Astrocyte (in vitro differentiated cells and primary cell): ENCODE data around the gene SEPTIN3. TPM values are rescaled to one million over a fixed set of nuclear protein-coding genes. Genes with fewer than 3 reads are reported as not detected.
A peak's percentile ranks its signal among the peaks of the same experiment; 100 is the strongest.

ENCODE experiments used
- DNase-seq: peaks from one replicate; pipeline ENCODE4 v3.0.0-alpha.2; 2010; ENCODE audit warnings: low read depth
- FAIRE-seq: peaks from 2 replicates; lab custom pipeline; 2011; peaks lifted over from hg19 to GRCh38; lab: Jason Lieb, UNC
- H2AFZ ChIP-seq: 2 replicates; pipeline ENCODE4 v1.6.0; 2012; ENCODE audit warnings: low read depth, low read length, inconsistent platforms
- H3K27ac ChIP-seq: 2 replicates; pipeline ENCODE4 v1.5.1; 2011; ENCODE audit warnings: low read depth, low read length, inconsistent platforms
- H3K27me3 ChIP-seq: 2 replicates; pipeline ENCODE4 v1.6.0; 2011; ENCODE audit warnings: low read length, inconsistent platforms; ENCODE audit not compliant: insufficient read depth
- H3K36me3 ChIP-seq: 2 replicates; pipeline ENCODE4 v1.5.1; 2011; ENCODE audit warnings: low read length, inconsistent platforms; ENCODE audit not compliant: insufficient read depth
- H3K4me1 ChIP-seq: 2 replicates; pipeline ENCODE4 v1.5.1; 2011; ENCODE audit warnings: low read length, inconsistent platforms; ENCODE audit not compliant: insufficient read depth
- H3K4me2 ChIP-seq: 2 replicates; pipeline ENCODE4 v1.6.0; 2012; ENCODE audit warnings: low read length, inconsistent platforms
- H3K4me3 ChIP-seq: 2 replicates; pipeline ENCODE4 v1.5.1; 2011; ENCODE audit warnings: low read depth, mild to moderate bottlenecking, low read length, inconsistent platforms; ENCODE audit not compliant: insufficient read depth
- H3K79me2 ChIP-seq: 2 replicates; pipeline ENCODE4 v1.6.0; 2012; ENCODE audit warnings: mild to moderate bottlenecking, low read length, inconsistent platforms; ENCODE audit not compliant: insufficient read depth
- H3K9ac ChIP-seq: 2 replicates; pipeline ENCODE4 v1.6.0; 2012; ENCODE audit warnings: mild to moderate bottlenecking, low read length, inconsistent platforms
- H3K9me3 ChIP-seq: 2 replicates; pipeline ENCODE4 v1.5.1; 2012; ENCODE audit warnings: low read depth, mild to moderate bottlenecking, low read length, inconsistent platforms; ENCODE audit not compliant: insufficient read depth
- H4K20me1 ChIP-seq: 2 replicates; pipeline ENCODE4 v1.6.0; 2012; ENCODE audit warnings: low read length, inconsistent platforms; ENCODE audit not compliant: insufficient read depth
- H3K27ac Mint-ChIP-seq: one replicate; pipeline ENCODE4 v1.8.0; 2021; ENCODE audit warnings: mild to moderate bottlenecking, mixed read lengths; ENCODE audit not compliant: unreplicated experiment
- H3K27me3 Mint-ChIP-seq: one replicate; pipeline ENCODE4 v1.8.0; 2021; ENCODE audit warnings: low read depth, mixed read lengths; ENCODE audit not compliant: unreplicated experiment
- H3K36me3 Mint-ChIP-seq: one replicate; pipeline ENCODE4 v1.8.0; 2021; ENCODE audit warnings: low read depth, mixed read lengths; ENCODE audit not compliant: unreplicated experiment
- H3K4me1 Mint-ChIP-seq: one replicate; pipeline ENCODE4 v1.8.0; 2021; ENCODE audit warnings: low read depth, mixed read lengths; ENCODE audit not compliant: unreplicated experiment
- H3K4me3 Mint-ChIP-seq: one replicate; pipeline ENCODE4 v1.8.0; 2021; ENCODE audit warnings: mild to moderate bottlenecking, moderate library complexity, mixed read lengths; ENCODE audit not compliant: unreplicated experiment
- H3K9me3 Mint-ChIP-seq: one replicate; pipeline ENCODE4 v1.8.0; 2021; ENCODE audit warnings: mild to moderate bottlenecking, mixed read lengths; ENCODE audit not compliant: unreplicated experiment
- CTCF ChIP-seq: IDR thresholded peaks from 2 replicates; pipeline ENCODE4 v1.5.1; 2011; ENCODE audit warnings: low read depth, mild to moderate bottlenecking, inconsistent platforms, low read length, moderate library complexity; ENCODE audit not compliant: insufficient read depth
- EZH2 ChIP-seq: IDR thresholded peaks from 2 replicates; pipeline ENCODE4 v1.6.1; 2012; ENCODE audit warnings: mild to moderate bottlenecking, low read length, inconsistent platforms; ENCODE audit not compliant: insufficient read depth
- total RNA-seq: library from RNA; stranded (reverse); gene quantifications from 2 replicates; pipeline ENCODE4 v1.2.1, GENCODE V29; 2021

Gene SEPTIN3
- total RNA-seq, 1 donor from 2014 or later: 0.52 TPM

- no peak for DNase-seq
- Mint-ChIP-seq H3K4me3 (no peak overlapping the region), H3K4me1 (peaks cover 4% of the 10 kb centered on the region), H3K36me3 (no peaks in the 10 kb centered on the region), H3K9me3 (peaks cover 2% of the 10 kb centered on the region), H3K27ac (no peak overlapping the region), H3K27me3 (peaks cover 25% of the 10 kb centered on the region)
- Histone ChIP-seq H4K20me1 (no peaks in the 10 kb centered on the region), H3K9me3 (no peaks in the 10 kb centered on the region), H3K27ac (no peak overlapping the region), H3K36me3 (no peaks in the 10 kb centered on the region), H3K4me2 (no peak overlapping the region), H3K4me1 (no peaks in the 10 kb centered on the region), H2AFZ (no peak overlapping the region), H3K79me2 (no peaks in the 10 kb centered on the region), H3K27me3 (no peaks in the 10 kb centered on the region), H3K9ac (no peak overlapping the region), H3K4me3 (no peak overlapping the region)
- TF ChIP-seq EZH2 (no peak), CTCF (no peak)
- FAIRE-seq: no peak
These were observed 27.6 kb downstream of the SEPTIN3 start for GRCh38 chr22:41996826-41997225.

- no peaks in the 10 kb centered on the region for H3K9me3 ChIP-seq
- DNase-seq (peak; percentile 62), FAIRE-seq (no peak)
- TF ChIP-seq EZH2: no peak
- TF ChIP-seq CTCF: no peak
- Mint-ChIP-seq H3K9me3 (peaks cover 2% of the 10 kb centered on the region), H3K36me3 (no peaks in the 10 kb centered on the region), H3K27ac (no peak within 1 kb of the TSS), H3K4me1 (peaks cover 4% of the 10 kb centered on the region), H3K4me3 (no peak within 1 kb of the TSS), H3K27me3 (peaks cover 25% of the 10 kb centered on the region)
- H3K79me2 ChIP-seq: no peaks in the 10 kb centered on the region
- no peaks in the 10 kb centered on the region for H3K27me3 ChIP-seq
- no peak within 1 kb of the TSS for H3K27ac ChIP-seq
- peak within 1 kb of the TSS; percentile 84 for H3K4me2 ChIP-seq
- peak within 1 kb of the TSS; percentile 98 for H2AFZ ChIP-seq
- no peaks in the 10 kb centered on the region for H3K4me1 ChIP-seq
- H3K4me3 ChIP-seq: peak within 1 kb of the TSS; percentile 64
- peak within 1 kb of the TSS; percentile 68 for H3K9ac ChIP-seq
- H4K20me1 ChIP-seq: no peaks in the 10 kb centered on the region
- H3K36me3 ChIP-seq: no peaks in the 10 kb centered on the region
These were observed 29.4 kb downstream of the SEPTIN3 start, which contains the start of gene WBP2NL for GRCh38 chr22:41998361-41999261. WBP2NL (plus strand) TSS chr22:41998788; CDS start chr22:41998819, 31 bp downstream.

- FAIRE-seq (no peak), DNase-seq (no peak)
- no peaks in the 10 kb centered on the region for H4K20me1 ChIP-seq
- H3K36me3 ChIP-seq: no peaks in the 10 kb centered on the region
- Mint-ChIP-seq H3K27me3 (peaks cover 21% of the 10 kb centered on the region), H3K36me3 (no peaks in the 10 kb centered on the region), H3K9me3 (peaks cover 2% of the 10 kb centered on the region), H3K27ac (no peak overlapping the region), H3K4me1 (no peaks in the 10 kb centered on the region), H3K4me3 (no peak overlapping the region)
- H3K27ac ChIP-seq: no peak overlapping the region
- no peak overlapping the region for H3K4me2 ChIP-seq
- TF ChIP-seq CTCF (no peak), EZH2 (no peak)
- H3K9me3 ChIP-seq: no peaks in the 10 kb centered on the region
- no peak overlapping the region for H2AFZ ChIP-seq
- no peak overlapping the region for H3K9ac ChIP-seq
- H3K27me3 ChIP-seq: no peaks in the 10 kb centered on the region
- no peaks in the 10 kb centered on the region for H3K4me1 ChIP-seq
- no peaks in the 10 kb centered on the region for H3K79me2 ChIP-seq
- H3K4me3 ChIP-seq: no peak overlapping the region
These were observed 31.2 kb downstream of the SEPTIN3 start for GRCh38 chr22:42000466-42000865.
